Hepatocyte (in vitro differentiated cells): ENCODE measurements around the gene RPTOR. TPM values are rescaled to one million over a fixed set of nuclear protein-coding genes. Genes with fewer than 3 reads are reported as not detected.

Experiments
- DNase-seq: peaks from one replicate; pipeline ENCODE4 v3.0.0-alpha.2; 2016; ENCODE audit warnings: low spot score
- H2AFZ ChIP-seq: fragments of 200-600 bp; sonication (generic); 2 replicates; pipeline ENCODE4 v1.6.0; 2016; ENCODE audit warnings: antibody characterized with exemption, mild to moderate bottlenecking
- H3K27ac ChIP-seq: fragments of 200-600 bp; sonication (generic); 2 replicates; pipeline ENCODE4 v1.5.1; 2016; ENCODE audit warnings: mild to moderate bottlenecking
- H3K27me3 ChIP-seq: fragments of 200-600 bp; sonication (generic); 2 replicates; pipeline ENCODE4 v1.6.1; 2016
- H3K36me3 ChIP-seq: fragments of 200-600 bp; sonication (generic); replicated peaks from 2 replicates; pipeline ENCODE4 v1.5.1; 2016; ENCODE audit warnings: low read depth; ENCODE audit not compliant: insufficient read depth
- H3K4me1 ChIP-seq: fragments of 200-600 bp; sonication (generic); 2 replicates; pipeline ENCODE4 v1.5.1; 2016; ENCODE audit warnings: mild to moderate bottlenecking, moderate library complexity; ENCODE audit not compliant: insufficient read depth
- H3K4me2 ChIP-seq: fragments of 200-600 bp; sonication (generic); 2 replicates; pipeline ENCODE4 v1.6.0; 2016
- H3K4me3 ChIP-seq: fragments of 200-600 bp; sonication (generic); 2 replicates; pipeline ENCODE4 v1.5.1; 2016; ENCODE audit warnings: mild to moderate bottlenecking
- H3K79me2 ChIP-seq: fragments of 200-600 bp; sonication (generic); 2 replicates; pipeline ENCODE4 v1.6.0; 2017; ENCODE audit warnings: mild to moderate bottlenecking
- H3K9me2 ChIP-seq: fragments of 200-600 bp; sonication (generic); replicated peaks from 2 replicates; pipeline ENCODE4 v1.6.0; 2017; ENCODE audit warnings: mild to moderate bottlenecking; ENCODE audit not compliant: insufficient read depth
- H3K9me3 ChIP-seq: fragments of 200-600 bp; sonication (generic); 2 replicates; pipeline ENCODE4 v1.5.1; 2016; ENCODE audit warnings: low read depth, mild to moderate bottlenecking
- H4K20me1 ChIP-seq: fragments of 200-600 bp; sonication (generic); 2 replicates; pipeline ENCODE4 v1.6.0; 2016; ENCODE audit warnings: mild to moderate bottlenecking; ENCODE audit not compliant: insufficient read depth, poor library complexity, severe bottlenecking
- CTCF ChIP-seq: fragments of 200-600 bp; sonication (generic); IDR thresholded peaks from 2 replicates; pipeline ENCODE4 v1.5.1; 2016; ENCODE audit warnings: antibody characterized with exemption, mild to moderate bottlenecking; ENCODE audit not compliant: poor library complexity
- EZH2 ChIP-seq: fragments of 200-600 bp; sonication (generic); IDR thresholded peaks from 2 replicates; pipeline ENCODE4 v1.6.1; 2016; ENCODE audit warnings: antibody characterized with exemption, mild to moderate bottlenecking, borderline replicate concordance
- EZH2phosphoT487 ChIP-seq: fragments of 200-600 bp; sonication (generic); IDR thresholded peaks from one replicate; pipeline ENCODE4 v1.6.1; 2018; ENCODE audit warnings: antibody characterized with exemption, mild to moderate bottlenecking, low read depth, moderate library complexity; ENCODE audit not compliant: unreplicated experiment, severe bottlenecking
- WGBS: methylation state at CpG from one replicate; pipeline ENCODE4 v1.1.6; 2016; ENCODE audit warnings: low lambda C conversion rate; ENCODE audit errors: missing lambda C conversion rate; 5-methylcytosine and 5-hydroxymethylcytosine counted together
- polyA plus RNA-seq: library from polyadenylated mRNA; unstranded; fragments of >200 nt; fragmentation: Nextera tagmentation; extraction: Ambion mirVana; gene quantifications from 2 replicates; pipeline ENCODE4 v1.2.1, GENCODE V29; 2016
- total RNA-seq: library from RNA; depleted of rRNA; stranded (reverse); fragments of >200 nt; gene quantifications from 2 replicates; pipeline ENCODE4 v1.2.3, GENCODE V29; 2014

The RPTOR gene
- total and polyA plus RNA-seq, 2 experiments from 2014 or later = 14.1 to 20.6 TPM

- Histone ChIP-seq H3K4me3 (no peak overlapping the region), H3K9me3 (no peaks in the 10 kb centered on the region), H2AFZ (no peak overlapping the region), H3K4me2 (no peak overlapping the region), H3K9me2 (no peaks in the 10 kb centered on the region), H3K27me3 (no peaks in the 10 kb centered on the region), H3K27ac (no peak overlapping the region), H3K79me2 (peaks cover 68% of the 10 kb centered on the region), H3K4me1 (no peaks in the 10 kb centered on the region), H3K36me3 (no peaks in the 10 kb centered on the region), H4K20me1 (peaks cover 4% of the 10 kb centered on the region)
- no peak for TF ChIP-seq EZH2phosphoT487
- TF ChIP-seq EZH2 = no peak
- TF ChIP-seq CTCF = no peak
- DNase-seq = no peak
- 78% methylated on average over 1 of the region's 1 CpG for WGBS
These were observed 112.9 kb downstream of the RPTOR start for GRCh38 chr17:80657561-80657960.

GRCh38 chr17:80658821-80659220 lies 114.2 kb downstream of the RPTOR start:
- Histone ChIP-seq H2AFZ (no peak overlapping the region), H3K27me3 (no peaks in the 10 kb centered on the region), H3K4me3 (no peak overlapping the region), H3K4me1 (no peaks in the 10 kb centered on the region), H3K79me2 (peaks cover 65% of the 10 kb centered on the region), H3K9me2 (no peaks in the 10 kb centered on the region), H3K9me3 (no peaks in the 10 kb centered on the region), H3K27ac (no peak overlapping the region), H4K20me1 (peaks cover 6% of the 10 kb centered on the region), H3K4me2 (no peak overlapping the region), H3K36me3 (no peaks in the 10 kb centered on the region)
- 93% methylated on average over 8 of the region's 8 CpGs for WGBS
- no peak for TF ChIP-seq CTCF
- TF ChIP-seq EZH2 = no peak
- TF ChIP-seq EZH2phosphoT487 = no peak
- DNase-seq = no peak

GRCh38 chr17:80659651-80660050 lies 115.0 kb downstream of the RPTOR start:
- Histone ChIP-seq H3K79me2 (peaks cover 62% of the 10 kb centered on the region), H3K36me3 (no peaks in the 10 kb centered on the region), H3K4me2 (no peak overlapping the region), H2AFZ (no peak overlapping the region), H4K20me1 (peaks cover 6% of the 10 kb centered on the region), H3K4me3 (no peak overlapping the region), H3K9me2 (no peaks in the 10 kb centered on the region), H3K9me3 (no peaks in the 10 kb centered on the region), H3K27me3 (no peaks in the 10 kb centered on the region), H3K4me1 (peaks cover 4% of the 10 kb centered on the region), H3K27ac (no peak overlapping the region)
- 95% methylated on average over 12 of the region's 12 CpGs for WGBS
- TF ChIP-seq EZH2phosphoT487 (no peak), CTCF (no peak), EZH2 (no peak)
- no peak for DNase-seq

- Histone ChIP-seq H3K79me2 (peaks cover 63% of the 10 kb centered on the region), H3K27me3 (no peaks in the 10 kb centered on the region), H3K4me1 (peaks cover 4% of the 10 kb centered on the region), H3K9me2 (no peaks in the 10 kb centered on the region), H2AFZ (no peak overlapping the region), H3K9me3 (no peaks in the 10 kb centered on the region), H3K4me3 (no peak overlapping the region), H3K36me3 (no peaks in the 10 kb centered on the region), H3K4me2 (no peak overlapping the region), H3K27ac (no peak overlapping the region), H4K20me1 (peaks cover 6% of the 10 kb centered on the region)
- WGBS = 88% methylated on average over 11 of the region's 13 CpGs
- no peak for DNase-seq
- TF ChIP-seq CTCF = no peak
- TF ChIP-seq EZH2phosphoT487 = no peak
- no peak for TF ChIP-seq EZH2
These were observed 116.0 kb downstream of the RPTOR start for GRCh38 chr17:80660527-80661198.
